ACC112 (cell line): ENCODE results near the gene TLE4.
A peak's percentile ranks its signal among the peaks of the same experiment; 100 is the strongest.

ENCODE experiments used
- H2AFZ ChIP-seq: fragments of 200-600 bp; sonication (generic); one replicate; pipeline ENCODE4 v1.6.0; 2017; ENCODE audit warnings: antibody characterized with exemption, low read length; ENCODE audit not compliant: unreplicated experiment
- H3K27ac ChIP-seq: fragments of 200-600 bp; sonication (generic); 2 replicates; pipeline ENCODE4 v1.5.1; 2014; ENCODE audit warnings: low read depth, mild to moderate bottlenecking, antibody characterized with exemption, low read length, moderate library complexity
- H3K27me3 ChIP-seq: fragments of 200-600 bp; sonication (generic); 2 replicates; pipeline ENCODE4 v1.6.1; 2014; ENCODE audit warnings: mild to moderate bottlenecking, antibody characterized with exemption, low read length, moderate library complexity, mixed read lengths; ENCODE audit not compliant: insufficient read depth
- H3K36me3 ChIP-seq: fragments of 200-600 bp; sonication (generic); 2 replicates; pipeline ENCODE4 v1.6.1; 2016; ENCODE audit warnings: mild to moderate bottlenecking, antibody characterized with exemption, low read length, moderate library complexity, mixed read lengths; ENCODE audit not compliant: insufficient read depth
- H3K4me1 ChIP-seq: fragments of 200-600 bp; sonication (generic); one replicate; pipeline ENCODE4 v1.6.1; 2016; ENCODE audit warnings: low read length, mixed read lengths; ENCODE audit not compliant: insufficient read depth, unreplicated experiment, control insufficient read depth
- H3K4me3 ChIP-seq: fragments of 200-600 bp; sonication (generic); 2 replicates; pipeline ENCODE4 v1.5.1; 2014; ENCODE audit warnings: mild to moderate bottlenecking, low read depth, low read length
- H3K79me2 ChIP-seq: fragments of 200-600 bp; sonication (generic); one replicate; pipeline ENCODE4 v1.6.0; 2016; ENCODE audit warnings: low read length; ENCODE audit not compliant: control insufficient read depth, unreplicated experiment, insufficient read depth

The TLE4 gene

GRCh38 chr9:79581388-79581787 is 9.6 kb downstream of the TLE4 start:
- Histone ChIP-seq H3K79me2 (peaks cover 19% of the 10 kb centered on the region), H2AFZ (no peak overlapping the region), H3K36me3 (no peaks in the 10 kb centered on the region), H3K27ac (peak overlapping the region; percentile 64; the same call in 1 of the 2 replicates), H3K4me3 (peak overlapping the region; percentile 51; the same call in 1 of the 2 replicates), H3K4me1 (peaks cover 34% of the 10 kb centered on the region), H3K27me3 (no peaks in the 10 kb centered on the region)

GRCh38 chr9:79581794-79582193 is 10.0 kb downstream of the TLE4 start:
- no peaks in the 10 kb centered on the region for H3K27me3 ChIP-seq
- H3K4me1 ChIP-seq = peaks cover 32% of the 10 kb centered on the region
- no peaks in the 10 kb centered on the region for H3K36me3 ChIP-seq
- peaks cover 19% of the 10 kb centered on the region for H3K79me2 ChIP-seq
- peak overlapping the region; percentile 64 for H3K27ac ChIP-seq
- H3K4me3 ChIP-seq = peak overlapping the region; percentile 51
- no peak overlapping the region for H2AFZ ChIP-seq

- peaks cover 11% of the 10 kb centered on the region; the same call in 1 of the 2 replicates for H3K36me3 ChIP-seq
- peaks cover 15% of the 10 kb centered on the region for H3K79me2 ChIP-seq
- H3K4me1 ChIP-seq = peaks cover 13% of the 10 kb centered on the region
- H3K4me3 ChIP-seq = no peak overlapping the region
- H2AFZ ChIP-seq = no peak overlapping the region
- H3K27me3 ChIP-seq = no peaks in the 10 kb centered on the region
- H3K27ac ChIP-seq = no peak overlapping the region
Measured at GRCh38 chr9:79583952-79584654, 12.3 kb downstream of the TLE4 start.

- Histone ChIP-seq H2AFZ (no peak overlapping the region), H3K36me3 (peaks cover 11% of the 10 kb centered on the region; the same call in 1 of the 2 replicates), H3K79me2 (peaks cover 15% of the 10 kb centered on the region)
Measured at GRCh38 chr9:79584655-79584982, 12.9 kb downstream of the TLE4 start.

GRCh38 chr9:79588488-79589223 is 16.9 kb downstream of the TLE4 start:
- no peaks in the 10 kb centered on the region for H3K4me1 ChIP-seq
- H3K27me3 ChIP-seq = no peaks in the 10 kb centered on the region
- H3K36me3 ChIP-seq = peaks cover 11% of the 10 kb centered on the region; the same call in 1 of the 2 replicates
- no peak overlapping the region for H3K27ac ChIP-seq
- no peak overlapping the region for H2AFZ ChIP-seq
- no peak overlapping the region for H3K4me3 ChIP-seq
- H3K79me2 ChIP-seq = peaks cover 12% of the 10 kb centered on the region

More at GRCh38 chr9:79584655-79584982, 12.9 kb downstream of the TLE4 start:
- no peaks in the 10 kb centered on the region for H3K27me3 ChIP-seq
- H3K27ac ChIP-seq = no peak overlapping the region
- H3K4me3 ChIP-seq = no peak overlapping the region
- H3K4me1 ChIP-seq = peaks cover 13% of the 10 kb centered on the region

GRCh38 chr9:79591458-79591857 is 19.7 kb downstream of the TLE4 start:
- Histone ChIP-seq H2AFZ (no peak overlapping the region), H3K79me2 (no peaks in the 10 kb centered on the region), H3K27me3 (no peaks in the 10 kb centered on the region), H3K27ac (no peak overlapping the region), H3K4me3 (no peak overlapping the region), H3K4me1 (no peaks in the 10 kb centered on the region), H3K36me3 (peaks cover 11% of the 10 kb centered on the region; the same call in 1 of the 2 replicates)

GRCh38 chr9:79592726-79593493 is 21.1 kb downstream of the TLE4 start:
- H3K27me3 ChIP-seq = no peaks in the 10 kb centered on the region
- no peak overlapping the region for H3K4me3 ChIP-seq
- H3K27ac ChIP-seq = no peak overlapping the region
- peaks cover 5% of the 10 kb centered on the region; the same call in 1 of the 2 replicates for H3K36me3 ChIP-seq
- H3K79me2 ChIP-seq = peaks cover 3% of the 10 kb centered on the region
- no peak overlapping the region for H2AFZ ChIP-seq
- H3K4me1 ChIP-seq = no peaks in the 10 kb centered on the region

- H2AFZ ChIP-seq = no peak overlapping the region
- H3K27me3 ChIP-seq = no peaks in the 10 kb centered on the region
- H3K36me3 ChIP-seq = no peaks in the 10 kb centered on the region
- H3K4me1 ChIP-seq = no peaks in the 10 kb centered on the region
- no peak overlapping the region for H3K4me3 ChIP-seq
- H3K79me2 ChIP-seq = peaks cover 3% of the 10 kb centered on the region
- no peak overlapping the region for H3K27ac ChIP-seq
Measured at GRCh38 chr9:79598562-79599345, 27.0 kb downstream of the TLE4 start.

GRCh38 chr9:79600466-79600865 is 28.7 kb downstream of the TLE4 start:
- no peak overlapping the region for H3K4me3 ChIP-seq

More at GRCh38 chr9:79600466-79600865, 28.7 kb downstream of the TLE4 start:
- H3K27me3 ChIP-seq = no peaks in the 10 kb centered on the region
- no peaks in the 10 kb centered on the region for H3K4me1 ChIP-seq
- H3K27ac ChIP-seq = no peak overlapping the region
- H3K79me2 ChIP-seq = peaks cover 3% of the 10 kb centered on the region
- no peak overlapping the region for H2AFZ ChIP-seq
- no peaks in the 10 kb centered on the region for H3K36me3 ChIP-seq
